IMR-90 (cell line): Measurements from ENCODE around the gene UST. TPM values are rescaled to one million over a fixed set of nuclear protein-coding genes. Genes with fewer than 3 reads are reported as not detected.

Experiments
- ATAC-seq: fragments of 200-7000 bp; cut with Tn5 transposase; 2 replicates; pipeline ENCODE4 v1.9.1; 2020; ENCODE audit warnings: low read depth, mild to moderate bottlenecking, moderate library complexity
- BruUV-seq: library from RNA; stranded (reverse); fragments of 400-500 nt; replicated peaks from 2 replicates; lab custom pipeline; 2021; lab: Mats Ljungman, UMichigan
- CTCF ChIA-PET: fragments of 300-600 bp; formaldehyde crosslinking; extraction: SDS; loops from one replicate; lab custom pipeline; 2021; ENCODE audit warnings: antibody characterized with exemption; lab: Yijun Ruan, JAX
- POLR2A ChIA-PET: fragments of 300-600 bp; sonication (Branson Sonifier 250); formaldehyde crosslinking; loops from one replicate; lab custom pipeline; 2022; ENCODE audit warnings: antibody characterized with exemption; ENCODE audit not compliant: unreplicated experiment; lab: Charles Lee
- DNase-seq: peaks from one replicate; pipeline ENCODE4 v3.0.0; 2013
- H2AFZ ChIP-seq: replicated peaks from 2 replicates; pipeline ENCODE3; 2013; ENCODE audit warnings: low read length, mild to moderate bottlenecking; ENCODE audit not compliant: poor library complexity
- H2AK5ac ChIP-seq: 2 replicates; pipeline ENCODE4 v1.6.1; 2013; ENCODE audit warnings: low read depth, low read length, inconsistent platforms
- H2AK9ac ChIP-seq: replicated peaks from 2 replicates; pipeline ENCODE3; 2013; ENCODE audit warnings: mild to moderate bottlenecking, low read depth, low read length, moderate library complexity; ENCODE audit not compliant: poor library complexity
- H2BK120ac ChIP-seq: 2 replicates; pipeline ENCODE4 v1.6.1; 2013; ENCODE audit warnings: low read depth, low read length, inconsistent platforms
- H2BK15ac ChIP-seq: 3 replicates; pipeline ENCODE4 v1.6.1; 2013; ENCODE audit warnings: low read depth, low read length, inconsistent platforms
- H2BK20ac ChIP-seq: 2 replicates; pipeline ENCODE4 v1.6.1; 2013; ENCODE audit warnings: low read depth, mild to moderate bottlenecking, inconsistent platforms, low read length, moderate library complexity
- H2BK5ac ChIP-seq: 2 replicates; pipeline ENCODE4 v1.6.1; 2013; ENCODE audit warnings: mild to moderate bottlenecking, low read depth, low read length, inconsistent platforms; ENCODE audit not compliant: poor library complexity, severe bottlenecking
- H3K14ac ChIP-seq: replicated peaks from 2 replicates; pipeline ENCODE4 v1.6.1; 2013; ENCODE audit warnings: low read depth, low read length, inconsistent platforms
- H3K18ac ChIP-seq: 2 replicates; pipeline ENCODE4 v1.6.1; 2013; ENCODE audit warnings: low read depth, low read length, control low read depth
- H3K23ac ChIP-seq: 2 replicates; pipeline ENCODE4 v1.6.1; 2013; ENCODE audit warnings: low read depth, low read length, inconsistent platforms
- H3K27ac ChIP-seq: 2 replicates; pipeline ENCODE4 v1.5.1; 2013; ENCODE audit warnings: mild to moderate bottlenecking, control low read depth, low read length; ENCODE audit not compliant: insufficient read depth
- H3K27me3 ChIP-seq: 2 replicates; pipeline ENCODE4 v1.6.1; 2013; ENCODE audit warnings: low read length; ENCODE audit not compliant: control insufficient read depth, insufficient read depth
- H3K36me3 ChIP-seq: 2 replicates; pipeline ENCODE4 v1.6.1; 2013; ENCODE audit warnings: low read length, mixed read lengths; ENCODE audit not compliant: control insufficient read depth, insufficient read depth
- H3K4ac ChIP-seq: 2 replicates; pipeline ENCODE4 v1.6.1; 2013; ENCODE audit warnings: low read depth, low read length, inconsistent platforms
- H3K4me1 ChIP-seq: 2 replicates; pipeline ENCODE4 v1.6.1; 2013; ENCODE audit warnings: low read length, mixed read lengths; ENCODE audit not compliant: control insufficient read depth, insufficient read depth
- H3K4me2 ChIP-seq: 2 replicates; pipeline ENCODE4 v1.6.1; 2013; ENCODE audit warnings: low read depth, mild to moderate bottlenecking, control low read depth, low read length, moderate library complexity
- H3K4me3 ChIP-seq: 2 replicates; pipeline ENCODE4 v1.5.1; 2013; ENCODE audit warnings: low read depth, mild to moderate bottlenecking, control low read depth, low read length, moderate library complexity; ENCODE audit not compliant: insufficient read depth
- H3K56ac ChIP-seq: 2 replicates; pipeline ENCODE4 v1.6.1; 2013; ENCODE audit warnings: low read length, inconsistent platforms; ENCODE audit not compliant: insufficient read depth; ENCODE audit errors: extremely low read depth
- H3K79me1 ChIP-seq, 2 experiments: 2 replicates each; pipeline ENCODE4 v1.6.1; 2013; ENCODE audit warnings: low read length in 2 of 2, inconsistent platforms in 1 of 2, low read depth in 1 of 2
- H3K9ac ChIP-seq: 2 replicates; pipeline ENCODE4 v1.6.1; 2013; ENCODE audit warnings: low read depth, low read length, control low read depth
- H3K9me1 ChIP-seq: 2 replicates; pipeline ENCODE4 v1.6.1; 2013; ENCODE audit warnings: low read length, inconsistent platforms; ENCODE audit not compliant: insufficient read depth
- H3K9me3 ChIP-seq: 2 replicates; pipeline ENCODE4 v1.6.1; 2013; ENCODE audit warnings: low read length; ENCODE audit not compliant: control insufficient read depth, insufficient read depth
- H4K20me1 ChIP-seq: 2 replicates; pipeline ENCODE4 v1.6.1; 2013; ENCODE audit warnings: low read length, inconsistent platforms; ENCODE audit not compliant: insufficient read depth
- H4K5ac ChIP-seq: 2 replicates; pipeline ENCODE4 v1.6.1; 2013; ENCODE audit warnings: mild to moderate bottlenecking, low read depth, low read length, control low read depth
- H4K8ac ChIP-seq, 2 experiments: 2 replicates each; pipeline ENCODE4 v1.6.1; 2013; ENCODE audit warnings: low read depth in 2 of 2, low read length in 2 of 2, control low read depth in 1 of 2, inconsistent platforms in 1 of 2
- H4K91ac ChIP-seq: 2 replicates; pipeline ENCODE4 v1.6.1; 2013; ENCODE audit warnings: low read depth, low read length, inconsistent platforms; ENCODE audit not compliant: insufficient read depth
- CEBPB ChIP-seq: IDR thresholded peaks from 2 replicates; pipeline ENCODE4 v1.6.1; 2012; ENCODE audit warnings: low read depth, low read length, improper control_type of control experiment
- FOS ChIP-seq: fragments of 150-350 bp; IDR thresholded peaks from 2 replicates; pipeline ENCODE4 v1.6.1; 2016; ENCODE audit warnings: low read depth, low read length
- MAFK ChIP-seq: IDR thresholded peaks from 2 replicates; pipeline ENCODE4 v1.6.1; 2012; ENCODE audit warnings: low read depth, low read length, improper control_type of control experiment
- NFE2L2 ChIP-seq: fragments of 150-350 bp; IDR thresholded peaks from 2 replicates; pipeline ENCODE4 v1.6.1; 2016; ENCODE audit warnings: low read depth, mild to moderate bottlenecking, low read length
- SMC3 ChIP-seq: fragments of 150-350 bp; IDR thresholded peaks from 2 replicates; pipeline ENCODE4 v1.6.1; 2016; ENCODE audit warnings: low read depth, mild to moderate bottlenecking, antibody characterized with exemption, low read length, moderate library complexity
- WGBS, 2 experiments: methylation state at CpG; one replicate each; pipeline versions ENCODE4 v1.1.5 to v1.1.7; 2013; ENCODE audit warnings: missing lambda C conversion rate in 2 of 2; ENCODE audit not compliant: insufficient read length in 1 of 2; ENCODE audit errors: extremely low coverage in 2 of 2; 5-methylcytosine and 5-hydroxymethylcytosine counted together
- dilution Hi-C: fragments of 300-500 bp; cut with HindIII; formaldehyde crosslinking; loops from one replicate; pipeline ENCODE4 v1.14.3; 2018; ENCODE audit warnings: low sequenced_read_pairs; ENCODE audit not compliant: unreplicated experiment
- in situ Hi-C: fragments of 300-500 bp; cut with MboI; formaldehyde crosslinking; loops from 3 replicates; pipeline ENCODE4 v1.14.3; 2019; ENCODE audit warnings: low sequenced_read_pairs, inconsistent platforms, mixed read lengths
- intact Hi-C: fragments of 100-400 bp; cut with micrococcal nuclease; formaldehyde crosslinking; loops from 2 replicates; pipeline ENCODE4 v1.10.0; 2022
- polyA plus RNA-seq, 3 experiments: library from polyadenylated mRNA; depleted of rRNA; stranded (reverse); fragments of >200 nt; gene quantifications; 2 replicates each; pipeline ENCODE4 v1.2.3, GENCODE V29; 2012; ENCODE audit warnings: low replicate concordance in 1 of 3
- total RNA-seq: library from RNA; depleted of rRNA; stranded (reverse); fragments of >200 nt; gene quantifications from 2 replicates; pipeline ENCODE4 v1.2.3, GENCODE V29; 2012

Gene UST
- total and polyA plus RNA-seq, 2 of the 4 experiments (the other 2 are of a cell fraction), result 7.7 to 13.8 TPM

DNA sequence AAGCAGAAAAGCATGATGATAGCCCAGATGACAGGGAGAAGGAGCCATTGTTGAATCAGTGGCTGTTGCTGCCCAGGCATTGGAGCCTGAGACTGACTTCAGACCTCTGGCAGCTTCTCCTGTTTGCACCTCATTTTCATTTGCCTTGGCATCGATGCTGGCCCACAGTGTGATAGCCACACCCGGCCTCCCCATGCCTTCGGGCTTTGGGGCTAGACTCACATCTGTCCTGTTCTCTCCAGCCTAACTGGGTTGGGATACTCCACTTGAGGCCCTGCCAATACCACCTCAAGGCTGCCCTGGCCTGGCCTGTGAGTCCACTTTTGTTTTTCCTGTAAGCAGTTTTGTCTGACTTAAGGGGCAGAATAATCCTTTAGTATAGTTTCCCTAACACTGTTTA lies 140.4 kb downstream of the UST start:
- H3K4me3 ChIP-seq, result no peak overlapping the region
- no peak overlapping the region for H2BK20ac ChIP-seq
- no peak overlapping the region for H2AK9ac ChIP-seq
- intact Hi-C loops, result loop anchor here (5.0 kb wide), 1 partner anchor 50 kb away; no protein-coding TSS in a partner anchor
- H2AK5ac ChIP-seq, result peak overlapping the region; percentile 30; the same call in 1 of the 2 replicates
- peaks cover 20% of the 10 kb centered on the region for H4K20me1 ChIP-seq
- no peak overlapping the region for H4K91ac ChIP-seq
- ATAC-seq (no peak), DNase-seq (no peak)
- in situ Hi-C loops, result no loop called here
- no CpG with 5 or more reads among the region's 3 CpGs for WGBS, 2 experiments
- peak overlapping the region; percentile 2; the same call in 1 of the 3 replicates for H2BK15ac ChIP-seq
- BruUV-seq, result no TSS peak
- H3K79me1 ChIP-seq, result peaks cover 3 to 16% of the 10 kb centered on the region in 2 experiments; a peak in 2 of 4 replicates
- H3K14ac ChIP-seq, result no peak overlapping the region
- no peaks in the 10 kb centered on the region for H3K36me3 ChIP-seq
- H3K4me1 ChIP-seq, result peaks cover 11% of the 10 kb centered on the region
- no peak overlapping the region for H3K56ac ChIP-seq
- H3K9me1 ChIP-seq, result peaks cover 16% of the 10 kb centered on the region
- POLR2A ChIA-PET, result no interaction called here
- H3K9ac ChIP-seq, result no peak overlapping the region
- no peak overlapping the region for H3K27ac ChIP-seq
- H3K18ac ChIP-seq, result no peak overlapping the region
- no peaks in the 10 kb centered on the region for H3K27me3 ChIP-seq
- H3K4me2 ChIP-seq, result no peak overlapping the region
- dilution Hi-C loops, result no loop called here
- no peak overlapping the region for H2AFZ ChIP-seq
- no peak overlapping the region for H3K23ac ChIP-seq
- no peak for TF ChIP-seq NFE2L2
- TF ChIP-seq FOS, result no peak
- no peak for TF ChIP-seq CEBPB
- TF ChIP-seq MAFK, result no peak
- no peak for TF ChIP-seq SMC3
- H4K5ac ChIP-seq, result no peak overlapping the region
- H2BK5ac ChIP-seq, result no peak overlapping the region
- CTCF ChIA-PET, result no interaction called here
- H3K9me3 ChIP-seq, result no peaks in the 10 kb centered on the region
- 0 out of 2 replicates have a peak overlapping the region, but pooled peaks have one; percentile 16 for H3K4ac ChIP-seq
- H4K8ac ChIP-seq, result no peak overlapping the region
- H2BK120ac ChIP-seq, result 0 out of 2 replicates have a peak overlapping the region, but pooled peaks have one; percentile 1
